ENCODE results near the gene ST6GALNAC5. TPM values are rescaled to one million over a fixed set of nuclear protein-coding genes. Genes with fewer than 3 reads are reported as not detected.

ST6GALNAC5 gene
- total RNA-seq, 2 experiments from 2014 or later, result not detected

GRCh38 chr1:77103486-77103885 lies 236.2 kb downstream of the ST6GALNAC5 start:
- Mint-ChIP-seq H3K4me1 (no peaks in the 10 kb centered on the region), H3K27ac (no peak overlapping the region), H3K9me3 (no peaks in the 10 kb centered on the region), H3K4me3 (no peak overlapping the region), H3K36me3 (peaks cover 18% of the 10 kb centered on the region), H3K27me3 (no peaks in the 10 kb centered on the region)
- DNase-seq, result no peak

GRCh38 chr1:77104672-77105071 lies 237.4 kb downstream of the ST6GALNAC5 start:
- Mint-ChIP-seq H3K9me3 (no peaks in the 10 kb centered on the region), H3K4me3 (no peak overlapping the region), H3K4me1 (no peaks in the 10 kb centered on the region), H3K27ac (no peak overlapping the region), H3K36me3 (peaks cover 23% of the 10 kb centered on the region), H3K27me3 (no peaks in the 10 kb centered on the region)
- DNase-seq, result no peak
